Cardiac septum (tissue), 1 donor: ENCODE results near the gene ZNF277. TPM values are rescaled to one million over a fixed set of nuclear protein-coding genes. Genes with fewer than 3 reads are reported as not detected.
"Not testable (repeated sequence)": the region's sequence is repeated elsewhere in the genome, so short reads cannot be mapped to it uniquely, and the experiment has no call there.

ENCODE experiments used
- DNase-seq: peaks from one replicate; pipeline ENCODE4 v3.0.0-alpha.2; 2020; ENCODE audit warnings: low spot score
- intact Hi-C: fragments of 100-400 bp; cut with DNase I; formaldehyde crosslinking; loops from one replicate; pipeline ENCODE4 v1.14.0; 2022
- total RNA-seq: library from RNA; stranded (reverse); fragmentation: NEBNext Ultra II Directional; extraction: Animal tissue kit (Norgen Biotek cat#: 25700); gene quantifications from one replicate; pipeline ENCODE4 v1.2.1, GENCODE V29; 2021
- donor health status: DM: no; HTN: no; CAD: no.

ZNF277 gene
- total RNA-seq, 1 donor from 2014 or later = 16.3 TPM

DNA sequence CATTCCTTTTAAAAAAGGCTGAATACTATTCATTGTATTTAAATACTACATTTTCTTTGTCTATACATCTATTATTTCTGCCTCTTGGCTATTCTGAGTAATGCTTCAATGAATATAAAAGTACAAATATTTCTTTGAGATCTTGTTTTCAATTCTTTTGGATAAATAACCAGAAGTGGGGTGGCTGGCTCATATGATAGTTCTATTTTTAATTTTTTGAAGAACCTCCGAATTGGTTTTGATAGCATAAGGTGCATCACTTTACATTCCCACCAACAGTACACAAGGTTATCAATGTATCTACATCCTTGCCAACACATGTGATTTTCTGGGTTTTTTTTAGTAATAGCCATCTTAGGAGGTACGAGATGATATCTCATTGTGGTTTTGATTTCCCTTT is 72.5 kb downstream of the ZNF277 start:
- DNase-seq = no peak
- intact Hi-C loops = no loop called here

DNA sequence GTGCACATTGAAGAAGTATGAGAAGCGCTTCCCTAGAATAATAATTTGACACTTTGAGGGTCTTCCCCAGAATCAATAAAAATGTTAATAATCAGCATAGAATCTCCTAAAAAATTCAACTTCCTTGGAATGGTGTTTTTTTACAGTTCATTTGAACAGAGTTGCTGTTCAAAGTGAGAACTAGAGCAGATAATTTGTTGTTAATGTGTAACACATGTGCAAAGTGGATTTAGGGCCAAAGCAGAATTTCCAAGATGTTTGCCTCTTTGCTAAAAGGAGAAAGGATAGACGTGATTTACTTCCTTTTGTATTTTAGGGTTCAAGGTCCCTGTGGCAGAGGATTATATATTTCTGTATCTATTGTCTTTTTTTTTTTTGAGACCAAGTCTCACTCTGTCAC is 73.8 kb downstream of the ZNF277 start:
- intact Hi-C loops = no loop called here
- no peak for DNase-seq

DNA sequence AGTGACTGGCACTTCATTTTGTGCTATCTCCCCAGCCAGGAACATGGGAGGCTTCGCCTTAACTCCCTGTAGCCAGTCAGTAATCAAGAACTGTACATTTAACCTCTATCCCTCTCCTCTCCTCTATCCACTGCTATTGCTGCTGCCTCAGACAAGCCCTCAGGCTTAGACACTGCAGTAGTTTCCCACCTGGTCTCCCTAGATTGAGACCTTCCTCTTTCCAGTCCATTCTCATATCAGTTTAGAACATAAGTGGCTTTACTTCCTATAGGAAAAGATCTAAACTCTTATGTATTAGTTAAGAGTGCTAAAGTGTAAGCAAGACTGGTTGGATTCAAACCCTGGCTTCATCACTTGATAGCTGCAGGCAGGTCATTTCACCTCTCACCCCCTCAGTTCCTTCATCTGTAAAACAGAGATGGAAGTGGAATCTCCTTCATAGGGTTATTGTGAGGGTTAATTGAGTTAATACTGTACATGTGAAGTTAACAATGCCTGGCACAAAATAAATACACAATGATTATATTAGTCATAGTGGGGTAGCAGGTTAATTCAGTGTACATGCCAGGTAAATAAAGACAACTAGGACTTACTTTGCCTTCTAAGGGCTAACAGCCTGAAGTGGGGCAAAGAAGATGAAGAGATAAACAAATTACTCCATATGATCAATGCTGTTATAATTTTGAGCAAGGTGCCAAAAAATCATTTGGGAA is 76.1 kb downstream of the ZNF277 start:
- DNase-seq = no peak
- intact Hi-C loops = no loop called here

DNA sequence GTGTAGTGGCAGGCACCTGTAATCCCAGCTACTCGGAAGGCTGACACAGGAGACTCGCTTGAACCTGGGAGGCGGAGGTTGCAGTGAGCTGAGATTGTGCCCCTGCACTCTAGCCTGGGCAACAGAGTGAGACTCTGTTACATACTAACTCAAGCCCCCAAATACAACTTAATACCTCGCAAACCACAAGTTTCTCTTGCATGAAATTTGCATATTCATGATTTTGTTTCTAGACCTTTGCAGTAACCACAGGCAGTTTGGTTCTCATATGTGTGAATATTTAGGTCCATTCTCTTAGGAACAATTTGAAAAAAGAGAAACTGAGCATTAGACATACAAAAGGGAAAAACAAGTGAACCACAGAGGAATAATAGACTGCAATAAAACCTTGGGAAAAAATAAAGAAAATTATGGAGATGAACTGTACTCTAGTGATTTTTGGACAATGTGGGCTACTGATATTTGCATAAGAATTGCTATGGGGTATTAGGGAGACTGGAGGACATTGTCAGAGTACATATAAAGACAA is 77.0 kb downstream of the ZNF277 start:
- intact Hi-C loops = no loop called here
- DNase-seq = no peak

DNA sequence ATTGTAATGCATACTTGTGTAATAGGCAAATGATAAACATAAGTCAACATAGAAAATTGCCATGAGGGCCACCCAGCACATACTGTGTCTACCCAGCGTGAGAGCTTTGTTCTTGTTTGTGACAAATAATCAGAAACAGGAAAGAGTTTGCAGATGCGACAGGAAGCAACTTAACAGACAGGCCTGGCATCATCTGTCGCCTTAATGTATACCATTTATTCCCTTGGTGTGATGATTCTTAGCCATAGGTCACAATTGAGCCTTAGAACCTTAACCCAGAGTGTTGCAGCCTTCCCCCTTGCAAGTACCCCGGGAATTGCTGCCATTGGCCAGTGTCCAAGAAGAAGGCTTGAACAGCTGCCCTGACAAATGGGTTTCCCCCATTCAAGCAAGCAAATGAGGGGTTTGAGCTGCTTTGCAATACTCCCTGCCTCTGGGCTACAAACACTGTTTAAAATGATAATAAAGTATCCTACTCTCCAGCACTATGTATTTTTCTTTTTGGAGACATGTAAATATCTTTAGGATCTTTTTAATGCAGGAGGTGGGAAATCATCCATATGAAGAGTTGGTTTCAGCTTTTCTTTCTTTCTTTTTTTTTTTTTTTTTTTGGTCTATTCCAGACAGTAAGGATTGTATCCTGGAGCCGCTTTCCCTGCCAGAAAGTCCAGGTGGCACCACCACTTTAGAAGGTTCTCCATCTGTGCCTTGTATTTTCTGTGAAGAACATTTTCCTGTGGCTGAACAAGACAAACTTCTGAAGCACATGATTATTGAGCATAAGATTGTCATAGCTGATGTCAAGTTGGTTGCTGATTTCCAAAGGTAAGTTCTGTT is 80.0 kb downstream of the ZNF277 start:
- DNase-seq = no peak
- intact Hi-C loops = no loop called here

DNA sequence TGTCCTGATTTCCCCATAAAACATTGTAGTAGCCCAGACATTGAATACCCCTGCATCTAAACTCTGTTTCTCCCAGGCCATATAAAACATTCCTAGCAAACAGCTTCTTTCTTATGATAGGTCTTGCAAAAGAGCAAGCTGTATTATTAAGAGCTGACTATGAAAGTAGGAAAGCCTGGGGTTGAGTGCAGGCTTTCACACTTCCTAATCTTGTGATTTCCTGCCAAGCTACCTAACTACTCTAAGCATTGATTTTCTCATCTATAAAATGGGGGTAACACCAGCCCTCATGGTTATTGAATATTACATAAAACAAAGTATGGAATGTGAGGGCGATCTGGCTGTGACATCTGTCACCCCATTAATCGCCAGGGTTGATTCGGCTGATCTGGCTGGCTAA is 81.8 kb downstream of the ZNF277 start:
- no peak for DNase-seq
- intact Hi-C loops = no loop called here

DNA sequence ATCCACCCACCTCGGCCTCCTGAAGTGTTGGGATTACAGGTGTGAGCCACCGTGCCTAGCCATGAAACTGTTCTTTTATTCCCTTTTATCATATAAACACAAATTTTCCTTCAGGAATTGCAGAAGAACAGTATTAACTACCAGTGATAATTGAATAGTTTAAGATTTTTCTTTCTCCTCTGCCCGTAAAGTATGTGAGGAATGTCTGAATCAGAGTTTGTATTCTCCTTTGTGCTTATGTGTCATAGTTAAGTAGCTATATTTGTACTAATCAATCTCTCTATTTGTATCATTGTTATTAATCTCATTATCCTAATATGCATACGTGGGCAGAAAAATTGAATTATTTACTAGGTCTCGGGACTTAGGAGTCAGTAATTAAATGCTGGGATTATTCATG is 83.6 kb downstream of the ZNF277 start:
- no peak for DNase-seq
- intact Hi-C loops = no loop called here

DNA sequence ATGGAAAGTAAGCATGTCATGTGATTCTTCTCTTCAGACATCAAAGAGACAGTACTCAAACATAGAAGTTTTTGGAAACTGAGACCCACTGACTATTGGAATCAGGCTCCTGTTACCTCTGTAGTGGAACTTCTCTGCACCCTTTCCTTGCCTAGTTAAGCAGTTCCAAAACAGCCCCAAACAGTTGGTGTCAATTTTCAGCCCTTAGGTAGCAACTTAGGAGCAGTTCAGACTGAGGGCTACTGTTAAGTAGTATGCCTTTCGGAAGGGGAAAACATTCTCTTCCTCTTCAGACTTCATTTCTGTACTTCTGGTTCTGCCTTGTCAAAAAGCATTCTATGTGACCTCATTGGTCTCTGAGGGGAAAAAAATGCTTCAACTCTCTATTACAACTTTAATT is 85.7 kb downstream of the ZNF277 start:
- DNase-seq = no peak
- intact Hi-C loops = no loop called here

DNA sequence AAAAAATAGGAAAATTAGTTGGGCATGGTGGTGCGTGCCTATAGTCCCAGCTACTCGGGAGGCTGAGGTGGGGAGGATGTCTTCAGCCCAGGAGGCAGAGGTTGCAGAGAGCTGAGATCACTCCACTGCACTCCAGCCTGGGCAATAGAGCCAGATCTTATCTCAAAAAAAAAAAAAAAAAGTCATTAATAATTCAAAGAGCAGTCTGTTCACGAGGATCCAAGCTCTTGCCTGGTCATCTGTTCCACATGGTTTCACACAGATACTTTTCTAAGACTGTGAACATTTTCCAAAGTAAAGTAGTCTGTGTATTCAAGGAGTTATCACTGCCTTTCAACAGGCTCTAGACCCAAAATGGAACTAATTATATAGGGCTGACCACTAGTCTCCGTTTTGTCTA is 86.9 kb downstream of the ZNF277 start:
- intact Hi-C loops = no loop called here
- no peak for DNase-seq

DNA sequence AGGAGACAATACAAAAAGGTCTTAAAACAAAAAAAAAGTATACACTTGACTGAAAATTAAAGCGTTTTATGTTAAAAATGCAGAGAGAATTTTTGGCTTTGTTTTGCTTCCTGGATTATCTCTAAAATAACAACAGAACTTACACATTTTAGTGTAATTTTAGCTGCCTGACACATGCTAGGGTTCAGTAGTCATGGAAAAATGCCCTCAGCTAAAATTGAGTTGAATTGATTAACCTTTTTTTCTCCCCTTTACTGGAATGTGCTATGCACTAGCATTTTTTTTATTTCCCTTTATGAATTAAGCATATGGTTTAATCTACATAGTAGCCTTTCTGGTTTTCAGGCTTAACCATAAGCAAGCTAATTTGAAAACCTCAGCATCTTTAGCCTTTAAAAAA is 89.9 kb downstream of the ZNF277 start:
- no peak for DNase-seq
- intact Hi-C loops = no loop called here

DNA sequence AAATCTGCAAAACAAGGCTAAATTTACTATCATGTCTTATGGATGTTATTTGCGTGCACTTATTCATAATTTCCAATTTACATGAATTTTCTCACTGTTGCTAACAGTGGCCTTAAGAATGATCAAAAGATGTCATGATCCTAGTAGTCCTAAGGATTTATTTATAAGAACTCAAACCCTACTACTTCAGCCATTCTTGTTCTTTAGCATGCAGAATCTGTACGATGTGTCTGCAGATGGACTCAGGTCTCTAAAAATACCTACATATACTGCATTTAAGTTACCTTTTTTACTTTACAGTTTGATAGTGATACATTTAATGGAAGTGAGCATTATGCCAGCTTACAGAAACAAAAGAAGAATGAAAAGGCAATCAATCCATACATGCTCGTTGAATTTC is 91.2 kb downstream of the ZNF277 start:
- intact Hi-C loops = no loop called here
- DNase-seq = no peak

DNA sequence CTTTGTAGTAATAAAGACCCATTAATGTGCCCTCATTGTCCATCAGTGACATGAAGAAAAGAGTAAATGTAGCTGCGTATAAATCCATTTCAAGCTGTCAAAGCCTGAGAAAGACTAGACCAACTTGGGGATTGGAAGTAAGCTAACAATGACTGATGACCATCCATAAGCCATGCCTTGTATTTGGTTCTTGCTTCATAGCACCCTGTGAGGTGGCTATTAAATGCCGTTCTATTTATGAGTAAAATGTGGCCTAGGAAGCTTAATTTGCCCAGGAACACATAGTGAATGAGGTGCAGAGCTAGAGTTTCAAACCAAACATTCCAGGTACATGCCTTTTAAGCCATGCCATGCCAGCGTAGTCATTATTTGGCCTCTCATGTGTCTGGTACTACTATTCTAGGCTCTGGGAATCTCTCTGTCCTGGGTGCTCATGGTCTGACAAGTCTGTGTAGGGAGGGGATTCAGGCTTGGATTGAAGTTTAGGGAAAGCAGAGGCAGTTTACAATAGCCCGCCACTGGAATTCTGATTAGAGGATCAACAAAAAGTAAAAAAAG is 92.1 kb downstream of the ZNF277 start:
- no peak for DNase-seq
- intact Hi-C loops = no loop called here

DNA sequence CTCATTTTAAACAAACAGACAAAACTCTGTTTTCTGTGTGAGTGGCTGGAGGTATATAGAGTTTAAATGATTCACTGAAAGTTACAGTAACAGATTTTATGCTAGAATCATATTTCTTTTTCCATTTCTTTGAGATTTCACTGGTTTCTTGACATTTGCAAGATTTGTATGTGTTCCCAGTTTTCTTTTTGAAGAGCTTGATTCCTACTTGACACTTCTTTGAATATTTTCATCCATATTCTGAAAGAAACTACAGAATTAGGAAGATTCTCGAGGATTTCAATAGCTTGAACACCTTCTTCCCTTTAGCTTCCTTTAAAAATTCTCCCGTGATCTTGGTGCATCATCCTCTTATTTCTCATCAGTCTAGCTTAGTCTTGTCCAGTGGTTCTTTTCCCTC is 93.6 kb downstream of the ZNF277 start:
- DNase-seq = no peak
- intact Hi-C loops = no loop called here

DNA sequence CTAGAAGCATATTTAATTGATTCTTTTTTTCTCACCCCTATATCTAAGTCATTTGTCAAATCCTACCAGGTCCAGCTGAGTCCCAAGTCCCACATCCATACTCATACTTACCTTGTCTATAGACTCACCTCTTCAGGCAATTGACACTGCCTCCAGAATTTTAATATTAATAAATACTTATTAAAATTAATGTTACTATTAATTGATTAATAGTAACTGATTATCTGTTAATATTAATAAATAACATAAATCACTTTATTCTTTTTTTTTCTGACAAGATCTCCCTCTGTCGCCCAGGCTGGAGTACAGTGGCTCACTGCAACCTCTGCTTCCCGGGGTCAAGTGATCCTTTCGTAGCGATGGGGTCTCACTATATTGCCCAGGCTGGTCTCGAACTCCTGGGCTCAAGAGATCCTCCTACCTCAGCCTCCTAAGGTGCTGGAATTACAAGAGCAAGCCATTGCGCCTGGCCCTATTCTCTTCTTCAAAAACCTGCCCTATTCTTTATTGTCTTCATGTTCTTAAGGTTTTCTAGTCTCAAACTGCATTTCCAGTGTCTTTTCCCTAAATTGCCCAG is 94.4 kb downstream of the ZNF277 start:
- intact Hi-C loops = no loop called here
- DNase-seq = no peak

DNA sequence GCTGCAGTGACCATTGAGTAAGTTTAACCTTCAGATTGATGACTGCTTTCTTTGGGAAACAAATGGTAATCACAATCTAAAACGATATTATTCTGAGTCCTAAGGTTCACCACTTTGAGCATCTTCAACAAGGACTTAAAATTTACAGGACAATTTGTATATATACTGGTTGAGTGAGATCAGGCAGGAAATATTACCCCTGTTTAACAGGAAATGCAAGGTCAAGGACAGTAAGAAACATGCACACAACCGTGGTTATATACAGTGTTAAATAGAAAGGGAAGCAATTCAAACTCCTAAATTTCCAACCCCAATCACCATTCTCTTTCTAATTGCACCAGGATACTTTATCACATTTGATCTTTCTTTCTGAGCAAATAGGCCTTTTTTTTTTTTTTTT is 96.1 kb downstream of the ZNF277 start:
- intact Hi-C loops = no loop called here
- no peak for DNase-seq

DNA sequence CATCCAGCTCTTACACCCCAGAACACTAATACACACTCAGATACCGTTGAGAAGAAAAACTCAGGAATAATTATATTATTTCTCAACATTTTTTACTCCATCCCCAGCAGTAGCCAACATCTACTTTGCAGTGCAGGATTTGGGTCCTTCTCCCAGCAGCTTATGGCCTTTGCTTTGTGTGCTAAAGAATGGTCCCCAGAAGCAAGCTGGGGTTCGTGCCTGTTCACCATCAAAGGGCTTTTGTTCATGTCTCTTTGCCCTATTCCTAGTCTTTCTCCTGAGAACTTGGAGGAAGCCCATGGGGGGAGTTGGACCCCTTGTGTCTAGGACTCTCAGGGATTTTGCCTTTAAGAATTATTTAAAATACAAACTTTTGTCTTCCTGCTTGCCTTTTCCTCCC is 100.4 kb downstream of the ZNF277 start:
- intact Hi-C loops = no loop called here
- no peak for DNase-seq

DNA sequence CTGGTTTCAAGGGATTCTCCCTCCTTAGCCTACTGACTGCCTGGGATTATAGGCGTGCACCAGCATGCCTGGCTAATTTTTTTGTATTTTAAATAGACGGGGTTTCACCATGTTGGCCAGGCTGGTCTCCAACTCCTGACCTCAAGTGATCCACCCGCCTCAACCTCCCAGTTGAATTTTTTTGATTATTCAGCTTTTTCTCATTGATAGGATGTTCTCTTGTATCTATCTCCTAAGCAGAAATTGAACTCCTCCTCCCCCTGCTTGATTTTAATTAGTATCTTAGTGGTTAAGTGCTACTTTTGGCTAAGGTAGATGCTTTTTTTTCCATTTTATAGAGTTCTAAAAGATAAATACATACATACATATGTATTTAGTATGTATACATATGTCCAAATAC is 101.0 kb downstream of the ZNF277 start:
- intact Hi-C loops = no loop called here

DNA sequence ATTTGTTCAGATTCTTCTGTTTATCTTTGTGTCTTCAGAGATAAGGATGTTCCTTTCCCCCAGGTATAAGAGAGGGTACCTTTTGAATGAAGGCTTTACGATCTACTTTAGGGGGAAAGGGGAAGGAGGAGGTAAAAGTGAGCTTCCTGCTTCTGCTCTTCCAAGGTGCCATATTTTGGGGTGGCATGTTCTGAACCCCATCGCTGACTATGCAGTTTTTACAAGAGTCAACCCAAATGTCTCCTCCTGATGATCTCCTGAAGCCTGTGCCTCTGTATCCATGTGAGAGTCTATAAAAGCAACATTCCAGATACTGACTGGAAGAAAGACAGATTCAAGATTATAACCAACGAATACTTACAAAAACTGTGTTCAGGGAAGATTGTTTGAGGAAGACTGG is 102.5 kb downstream of the ZNF277 start:
- DNase-seq = no peak
- intact Hi-C loops = no loop called here

More for the DNA sequence above, 101.0 kb downstream of the ZNF277 start:
- no peak for DNase-seq

DNA sequence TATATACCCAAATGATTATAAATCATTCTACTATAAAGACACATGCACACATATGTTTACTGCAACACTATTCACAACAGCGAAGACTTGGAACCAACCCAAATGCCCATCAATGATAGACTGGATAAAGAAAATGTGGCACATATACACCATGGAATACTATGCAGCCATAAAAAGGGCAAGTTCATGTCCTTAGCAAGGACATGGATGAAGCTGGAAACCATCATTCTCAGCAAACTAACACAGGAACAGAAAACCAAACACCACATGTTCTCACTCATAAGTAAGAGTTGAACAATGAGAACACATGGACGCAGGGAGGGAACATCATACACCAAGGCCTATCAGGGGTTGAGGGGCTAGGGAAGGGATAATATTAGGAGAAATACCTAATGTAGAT is 110.3 kb downstream of the ZNF277 start:
- intact Hi-C loops, DNase-seq: not testable (repeated sequence)

DNA sequence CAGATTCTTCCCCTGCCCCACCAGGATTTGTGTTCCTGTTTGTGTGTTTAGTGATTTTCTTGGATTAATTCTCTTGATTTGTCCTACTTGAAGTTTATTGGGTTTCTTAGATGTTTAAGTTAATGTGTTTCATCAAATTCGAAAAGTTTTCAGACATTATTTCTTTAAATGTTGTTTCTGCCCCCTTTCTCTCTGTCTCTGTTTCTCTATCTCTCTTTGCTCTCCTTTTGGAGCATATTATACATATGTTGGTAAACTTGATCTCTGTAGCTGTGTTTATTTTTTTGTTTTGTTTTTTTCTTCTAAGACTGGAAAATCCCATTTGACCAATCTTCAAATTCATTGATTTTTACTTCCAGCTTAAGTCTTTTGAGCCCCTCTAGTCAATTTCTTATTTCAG is 115.6 kb downstream of the ZNF277 start:
- DNase-seq = no peak
- intact Hi-C loops = no loop called here
